GM20431 (cell line): ENCODE measurements around the gene MAST4.
"Not testable (repeated sequence)": the region's sequence is repeated elsewhere in the genome, so short reads cannot be mapped to it uniquely, and the experiment has no call there.

Experiments used
- in situ Hi-C: fragments of 300-500 bp; cut with MseI, MboI; formaldehyde crosslinking; loops from one replicate; pipeline ENCODE4 v1.15.0; 2020; ENCODE audit warnings: low sequenced_read_pairs; ENCODE audit not compliant: unreplicated experiment

MAST4 gene

DNA sequence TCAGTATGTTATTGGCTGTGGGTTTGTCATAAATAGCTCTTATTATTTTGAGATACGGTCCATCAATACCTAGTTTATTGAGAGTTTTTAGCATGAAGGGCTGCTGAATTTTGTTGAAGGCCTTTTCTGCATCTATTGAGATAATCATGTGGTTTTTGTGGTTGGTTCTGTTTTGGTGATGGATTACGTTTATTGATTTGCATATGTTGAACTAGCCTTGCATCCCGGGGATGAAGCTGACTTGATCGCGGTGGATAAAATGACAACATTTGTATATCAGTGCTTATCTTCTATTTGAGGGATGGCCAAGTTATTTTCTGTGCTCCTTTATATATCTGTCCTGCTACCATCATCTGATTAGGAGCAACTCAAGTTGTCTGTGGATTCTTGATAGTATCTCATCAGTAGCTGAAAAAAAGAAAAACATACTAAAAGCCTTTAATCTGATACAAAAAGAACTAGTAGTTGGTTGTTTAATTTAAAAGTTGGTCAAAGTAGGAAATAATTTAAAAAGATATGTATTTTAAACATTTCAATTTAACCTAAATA, 531.2 kb downstream of the MAST4 start:
- in situ Hi-C loops, result not testable (repeated sequence)

DNA sequence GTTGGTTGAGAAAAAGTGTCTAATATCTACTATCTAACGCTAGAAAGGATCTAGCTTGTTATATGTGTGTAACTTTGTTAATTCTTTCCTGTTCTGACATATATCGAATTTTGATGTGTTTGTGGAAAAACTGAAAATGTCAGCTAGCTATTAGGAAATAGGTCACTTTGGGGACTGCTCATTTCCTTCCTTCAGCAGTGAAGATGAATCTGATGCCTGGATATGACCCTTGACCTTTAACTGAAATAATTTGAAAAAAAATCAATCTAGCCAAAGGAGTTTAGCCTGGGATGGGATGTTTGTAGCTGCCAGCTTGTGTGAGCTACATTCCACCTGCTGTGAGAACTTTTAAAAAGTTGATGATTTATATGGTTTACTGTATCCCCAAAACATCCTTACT, 533.6 kb downstream of the MAST4 start:
- in situ Hi-C loops, result no loop called here

DNA sequence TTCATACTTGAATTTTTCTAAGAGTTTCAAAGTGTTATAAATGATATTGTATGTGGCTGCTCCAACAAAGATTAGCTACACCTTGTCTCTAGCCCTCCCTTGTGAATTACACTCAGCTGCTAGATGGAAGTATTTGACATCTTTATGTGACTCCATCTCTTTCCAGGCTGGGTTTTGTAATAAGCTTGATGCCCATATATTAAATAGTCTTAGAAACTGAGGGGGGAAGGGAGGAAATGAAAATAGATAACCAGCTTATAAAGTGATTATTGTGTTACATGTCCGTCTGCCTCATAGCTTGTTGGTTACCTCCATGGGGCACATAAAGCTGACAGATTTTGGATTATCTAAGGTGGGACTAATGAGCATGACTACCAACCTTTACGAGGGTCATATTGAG, 537.0 kb downstream of the MAST4 start:
- in situ Hi-C loops, result no loop called here

DNA sequence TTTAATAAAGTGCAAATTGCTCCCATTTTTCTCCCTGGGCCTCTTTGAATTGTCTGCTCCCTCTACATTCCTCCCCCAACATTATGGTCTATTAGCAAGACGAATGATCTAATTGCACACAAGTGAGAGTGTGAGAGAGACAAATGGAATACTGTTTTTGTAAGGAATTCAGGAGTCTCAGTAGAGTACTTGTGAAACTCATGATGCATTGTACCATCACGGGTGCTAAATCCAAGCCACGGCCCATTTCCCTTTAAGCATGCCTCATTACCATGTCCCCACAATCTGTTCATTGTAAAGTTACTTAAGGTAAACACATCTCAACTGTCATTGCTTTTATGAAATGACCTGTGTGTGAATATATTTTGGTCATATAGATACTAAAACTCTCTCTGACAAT, 537.6 kb downstream of the MAST4 start:
- in situ Hi-C loops, result no loop called here

DNA sequence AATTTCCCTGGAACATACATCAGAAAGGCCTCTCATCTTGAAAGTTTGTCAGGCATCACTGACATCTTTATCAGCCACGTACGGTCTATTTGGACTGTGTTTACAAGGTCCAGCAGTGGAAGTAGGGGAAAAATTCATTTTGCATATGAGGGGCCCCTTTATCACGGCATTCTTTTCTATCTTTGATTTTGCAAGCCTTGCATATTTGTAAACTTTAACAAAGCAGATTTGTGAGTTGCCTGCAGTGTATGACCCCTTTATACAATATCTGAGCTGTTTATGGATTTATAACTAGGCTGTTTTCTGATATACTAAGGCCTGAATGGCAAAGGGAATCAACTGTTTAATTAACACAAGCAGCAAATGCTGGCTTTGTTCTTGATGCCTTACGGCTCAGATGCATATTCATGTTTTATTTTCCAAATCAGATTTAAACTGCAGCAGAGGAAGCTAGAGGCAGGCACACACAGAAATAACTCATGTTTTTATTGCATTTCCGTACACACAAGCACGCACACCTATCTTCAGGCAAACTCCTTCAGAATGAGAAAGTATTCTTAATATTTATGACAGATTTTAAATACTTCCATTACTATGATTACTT, 539.3 kb downstream of the MAST4 start:
- in situ Hi-C loops, result no loop called here

DNA sequence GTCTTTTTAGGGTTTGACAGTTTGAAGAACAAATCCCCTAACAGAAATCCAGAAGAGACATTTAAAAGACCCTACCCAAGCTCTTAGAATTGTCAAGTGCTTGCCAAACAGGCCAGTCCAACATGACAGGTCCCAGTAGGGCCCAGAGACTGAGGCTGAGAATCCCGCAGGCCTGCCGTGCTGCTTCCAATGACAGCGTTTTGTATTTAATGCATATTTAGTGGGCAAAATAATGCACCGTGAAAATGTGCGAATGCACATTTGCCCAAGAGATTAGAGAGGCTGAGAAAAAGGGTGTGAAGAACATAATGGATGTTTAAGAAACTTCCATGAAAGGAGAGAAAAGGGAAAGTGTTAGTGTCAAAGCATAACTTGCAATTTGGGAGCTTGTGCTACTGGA, 542.8 kb downstream of the MAST4 start:
- in situ Hi-C loops, result no loop called here

DNA sequence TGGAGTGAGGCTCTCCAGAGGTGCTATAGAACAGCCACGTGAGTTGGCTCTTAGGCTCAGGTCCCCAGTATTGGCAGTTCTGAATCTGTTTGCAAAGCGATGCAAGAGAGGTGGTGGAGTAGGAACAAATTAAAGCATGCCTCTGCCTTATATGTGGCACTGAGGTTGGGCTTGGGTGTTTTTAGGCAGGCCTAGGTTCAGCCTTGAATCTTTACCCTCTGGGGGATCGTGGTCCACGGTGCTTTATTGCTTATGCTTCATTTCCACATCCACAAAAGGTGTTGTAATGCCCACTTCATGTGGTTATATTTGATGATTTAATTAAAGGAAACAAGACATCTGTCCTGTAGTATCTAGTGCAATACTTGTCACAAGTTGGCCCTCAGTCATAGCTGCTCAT, 544.2 kb downstream of the MAST4 start:
- in situ Hi-C loops, result no loop called here

DNA sequence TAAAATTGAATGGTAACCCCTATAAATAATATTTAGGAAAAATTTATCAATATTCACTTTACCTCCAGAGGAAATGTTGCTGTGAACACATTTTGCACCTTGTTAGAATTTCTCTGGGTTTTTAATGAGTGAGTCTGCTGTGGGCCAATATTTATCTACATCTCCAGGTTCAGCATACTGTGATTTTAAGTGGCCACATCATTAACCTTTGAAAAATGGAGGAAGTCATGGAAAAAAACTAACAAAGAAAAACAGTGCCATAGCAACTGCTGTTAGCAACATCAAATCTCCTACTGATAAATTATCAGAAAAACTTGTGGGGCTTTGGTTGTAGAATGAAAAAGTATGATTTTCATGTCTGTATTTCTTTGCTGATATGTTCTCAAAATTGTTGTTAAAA, 545.5 kb downstream of the MAST4 start:
- in situ Hi-C loops, result no loop called here

DNA sequence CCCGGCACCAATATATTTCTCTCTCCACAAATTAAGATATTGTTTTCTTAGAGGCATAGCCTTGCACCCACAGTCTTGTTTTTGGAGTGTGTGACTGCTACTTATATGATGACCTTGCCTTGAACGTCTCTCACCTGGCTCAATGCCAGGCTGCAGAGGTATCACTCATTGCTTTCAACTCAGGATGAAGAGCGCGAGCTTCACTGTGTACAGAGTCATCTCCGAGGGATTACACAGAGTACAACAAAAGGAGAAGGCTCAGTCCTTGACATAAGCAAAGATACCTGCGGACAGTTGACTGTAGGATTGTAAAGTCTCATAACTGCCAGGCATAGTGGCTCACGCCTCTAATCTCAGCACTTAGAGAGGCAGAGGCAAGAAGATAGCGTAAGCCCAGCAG, 546.6 kb downstream of the MAST4 start:
- in situ Hi-C loops, result no loop called here

DNA sequence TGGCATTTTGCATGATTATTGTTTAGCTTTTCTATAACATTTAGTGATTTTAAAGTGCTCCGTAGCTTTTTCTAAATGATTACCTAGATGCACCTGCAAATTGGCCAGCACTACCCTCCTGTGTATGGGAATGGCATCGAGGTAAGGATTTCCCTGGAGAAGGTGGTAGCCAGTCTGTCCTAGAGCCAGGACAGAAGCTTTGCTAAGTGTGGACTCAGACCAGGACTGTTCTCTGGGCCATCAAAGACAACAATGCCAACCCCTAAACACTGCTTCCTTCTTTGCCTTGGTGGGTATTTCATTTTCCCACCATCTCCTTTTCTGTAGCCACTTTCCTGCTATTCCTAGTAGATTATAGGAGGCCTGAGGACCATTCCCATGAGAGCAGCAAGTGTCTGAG, 547.4 kb downstream of the MAST4 start:
- in situ Hi-C loops, result no loop called here

DNA sequence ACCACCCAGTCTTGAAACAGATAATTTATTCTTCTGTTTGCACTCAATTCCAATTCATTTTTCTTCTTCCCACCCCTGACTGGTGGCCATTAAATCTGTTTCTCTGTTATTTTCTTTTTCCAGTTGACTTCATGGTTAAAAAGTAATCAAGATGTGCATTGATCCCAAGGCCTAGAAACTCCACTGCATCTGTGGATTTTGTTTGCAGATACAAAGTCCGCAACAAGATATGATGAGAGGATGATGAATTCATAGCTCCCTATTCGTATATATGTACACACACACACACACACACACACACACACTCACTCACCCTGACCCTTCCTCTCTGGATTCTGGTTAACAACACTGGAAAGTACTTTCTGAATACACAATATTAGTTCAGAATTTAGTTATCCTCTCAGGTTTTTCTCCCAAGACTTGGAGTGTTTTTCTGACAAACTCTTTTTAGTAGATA, 548.0 kb downstream of the MAST4 start:
- in situ Hi-C loops, result no loop called here

DNA sequence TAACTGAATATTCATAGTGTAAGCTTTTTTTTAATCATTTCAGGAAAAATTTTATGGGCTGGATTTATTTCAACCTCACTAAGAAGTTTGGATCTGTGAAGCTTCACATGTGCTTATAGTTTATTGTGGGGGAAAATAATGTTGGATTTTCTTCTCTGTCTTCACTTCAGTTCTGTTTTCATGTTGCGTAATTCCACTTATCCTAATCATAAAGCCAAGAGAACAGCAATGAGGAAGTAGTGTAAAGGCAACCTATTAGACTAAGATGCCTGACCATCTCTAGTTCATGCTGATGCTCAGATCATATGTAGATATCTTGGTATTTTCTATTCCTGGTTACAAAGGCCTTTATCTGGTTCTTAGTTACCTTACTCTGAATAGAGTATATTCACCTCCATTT, 550.4 kb downstream of the MAST4 start:
- in situ Hi-C loops, result no loop called here

DNA sequence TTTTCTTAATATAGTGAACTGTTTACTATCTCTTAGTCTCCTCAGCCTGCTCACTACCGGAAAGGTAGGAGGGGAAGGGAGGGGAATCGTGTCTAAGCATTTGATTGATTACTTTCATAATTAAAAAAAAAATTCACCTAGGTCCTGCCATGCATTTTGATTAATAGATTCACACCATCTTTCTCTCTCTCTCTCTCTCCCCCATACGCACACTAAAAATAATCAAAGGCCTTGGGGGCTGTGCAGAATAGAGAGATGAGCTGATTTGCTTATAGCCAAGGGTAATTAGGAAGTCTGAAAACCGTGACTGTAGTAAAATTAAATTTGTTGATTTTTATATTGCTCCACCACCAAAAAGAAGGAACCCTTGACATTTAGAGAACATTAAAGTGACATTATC, 550.8 kb downstream of the MAST4 start:
- in situ Hi-C loops, result no loop called here

DNA sequence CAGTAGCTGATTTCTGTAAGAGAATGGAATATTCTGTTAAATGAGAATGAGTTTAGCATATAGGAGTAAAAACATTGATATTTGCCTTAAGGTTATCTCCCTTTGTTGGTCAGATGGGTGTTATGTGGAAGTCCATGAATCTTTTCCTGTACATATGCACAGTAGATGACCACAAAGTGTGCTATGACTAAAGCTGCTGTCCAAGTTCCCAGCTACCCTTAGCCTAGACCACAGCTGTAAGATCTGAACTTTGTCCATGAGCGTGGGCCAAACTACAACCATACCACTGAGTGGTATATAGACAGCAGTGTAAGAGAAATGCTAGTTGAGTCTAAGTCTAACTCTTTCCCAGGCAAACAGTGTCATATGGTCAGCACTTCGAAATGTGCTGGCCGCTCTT, 551.6 kb downstream of the MAST4 start:
- in situ Hi-C loops, result no loop called here

DNA sequence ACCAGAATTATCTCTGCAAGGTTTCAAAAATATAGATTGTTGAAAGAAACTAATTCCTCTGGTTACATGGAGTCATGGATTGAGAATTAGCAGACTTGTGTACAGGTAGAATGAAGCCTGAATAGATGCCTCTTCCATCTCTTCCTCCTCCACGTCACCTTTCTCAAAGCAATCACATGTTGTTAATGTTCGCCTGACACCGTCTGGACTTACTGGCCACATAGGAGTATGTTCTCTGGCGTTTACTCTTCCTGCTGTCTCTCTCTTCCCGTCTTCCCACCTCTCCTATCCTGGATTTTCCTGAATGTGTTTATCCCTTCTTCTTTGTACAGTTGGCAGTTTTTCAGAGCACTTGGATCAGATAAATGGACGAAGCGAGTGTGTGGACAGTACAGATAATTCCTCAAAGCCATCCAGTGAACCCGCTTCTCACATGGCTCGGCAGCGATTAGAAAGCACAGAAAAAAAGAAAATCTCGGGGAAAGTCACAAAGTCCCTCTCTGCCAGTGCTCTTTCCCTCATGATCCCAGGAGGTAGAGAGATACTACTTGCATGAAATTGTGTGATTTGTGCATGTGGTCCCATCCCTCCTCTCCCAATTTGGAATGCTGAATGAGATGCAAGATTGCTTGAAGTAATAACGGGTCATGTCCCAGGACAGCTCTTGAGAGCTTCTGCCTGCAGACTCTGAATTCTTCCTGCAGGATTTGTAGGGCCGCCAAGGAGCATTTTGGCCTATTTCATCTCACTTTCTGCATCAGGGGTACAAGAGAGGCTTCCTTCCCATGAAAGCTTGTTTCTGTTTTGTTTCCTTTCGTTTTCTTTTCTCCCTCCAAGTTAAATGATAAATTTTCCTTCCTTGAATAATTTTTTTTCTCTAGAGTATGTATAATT, 553.1 kb downstream of the MAST4 start:
- in situ Hi-C loops, result no loop called here

DNA sequence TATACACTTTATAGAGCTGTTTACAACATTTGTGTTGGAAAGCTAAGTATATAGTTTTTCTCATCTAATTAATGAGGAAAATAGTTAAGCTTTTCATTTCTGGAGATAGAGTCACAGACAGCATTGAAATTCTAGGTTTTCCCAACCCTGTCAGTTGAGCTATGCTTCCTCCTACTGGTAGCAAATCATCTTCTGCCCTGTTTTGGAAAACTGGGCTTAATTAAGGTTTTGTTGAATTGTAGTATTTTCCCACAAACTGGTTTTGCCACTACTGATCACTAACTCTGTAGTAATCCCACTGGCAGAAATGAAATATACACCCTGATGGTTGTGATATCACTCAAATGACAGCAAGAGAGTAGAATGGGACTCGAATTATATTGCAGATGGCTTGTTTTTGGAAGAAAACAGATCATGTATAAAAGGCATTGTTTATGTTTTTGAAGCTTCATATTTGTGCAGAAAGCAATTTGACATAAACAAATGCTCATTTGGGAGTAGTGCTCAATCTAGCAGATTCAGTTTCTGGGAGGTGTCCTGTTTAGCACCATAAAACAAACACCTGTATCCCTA, 553.8 kb downstream of the MAST4 start:
- in situ Hi-C loops, result loop anchor here (10.0 kb wide), 1 partner anchor 65 kb away; no protein-coding TSS in a partner anchor

DNA sequence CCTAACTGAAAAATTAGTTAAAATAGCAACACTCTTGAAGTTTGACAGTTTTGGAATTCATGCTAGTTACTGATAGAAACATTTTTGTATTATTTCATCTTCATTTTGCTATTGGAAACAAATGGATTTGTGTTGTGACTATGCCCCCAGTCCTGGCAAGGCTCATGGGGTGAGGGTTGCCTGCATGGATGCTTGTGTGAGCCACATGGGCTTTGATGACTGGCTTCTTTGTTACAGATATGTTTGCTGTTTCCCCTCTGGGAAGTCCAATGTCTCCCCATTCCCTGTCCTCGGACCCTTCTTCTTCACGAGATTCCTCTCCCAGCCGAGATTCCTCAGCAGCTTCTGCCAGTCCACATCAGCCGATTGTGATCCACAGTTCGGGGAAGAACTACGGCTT, 556.2 kb downstream of the MAST4 start:
- in situ Hi-C loops, result loop anchor here (10.0 kb wide), 1 partner anchor 62 kb away; no protein-coding TSS in a partner anchor

DNA sequence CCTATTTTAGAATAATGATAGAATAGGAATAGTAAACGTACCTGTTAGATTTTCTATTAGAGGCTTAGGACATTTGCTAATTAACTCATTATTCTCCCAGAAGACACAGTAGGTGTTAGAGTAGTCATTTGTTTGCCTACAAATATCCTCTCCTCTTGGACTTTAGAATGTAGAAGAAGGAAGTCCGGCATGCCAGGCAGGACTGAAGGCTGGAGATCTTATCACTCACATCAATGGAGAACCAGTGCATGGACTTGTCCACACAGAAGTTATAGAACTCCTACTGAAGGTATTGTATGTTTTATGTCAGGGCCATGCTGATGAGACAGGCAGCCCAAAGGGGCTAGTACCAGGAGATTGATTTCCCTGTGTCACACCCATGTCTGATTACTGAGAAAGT, 557.1 kb downstream of the MAST4 start:
- in situ Hi-C loops, result loop anchor here (10.0 kb wide), 1 partner anchor 62 kb away; no protein-coding TSS in a partner anchor

DNA sequence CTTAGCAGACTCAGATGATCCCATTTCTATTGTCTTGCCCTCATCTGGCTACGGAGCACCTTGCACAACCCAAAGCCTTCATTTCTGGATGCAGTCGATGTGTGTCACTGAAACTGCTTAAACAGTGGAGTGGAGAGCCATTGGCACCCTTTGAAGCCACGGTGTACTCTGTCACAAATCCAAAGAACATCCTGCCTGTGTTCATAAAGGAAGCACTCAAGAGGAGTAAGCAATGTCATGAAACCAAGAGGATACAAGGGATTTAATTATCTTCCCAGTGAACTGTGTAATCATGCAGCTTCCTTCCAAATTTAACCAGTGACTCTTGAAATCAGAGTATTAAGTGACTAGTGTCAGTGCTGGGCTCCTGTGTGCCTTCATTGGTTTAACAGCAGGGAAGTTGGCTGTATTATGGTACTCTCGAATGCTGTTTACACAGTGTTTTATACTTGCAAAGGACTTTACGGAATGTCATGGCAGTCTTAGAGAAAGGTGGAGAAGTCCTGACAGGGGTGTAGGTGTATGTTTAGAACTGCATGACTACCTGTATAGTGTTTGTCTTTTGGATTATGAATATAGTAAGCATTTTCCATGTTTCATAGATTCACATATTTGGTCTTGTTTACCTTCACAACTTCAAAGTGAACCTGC, 558.5 kb downstream of the MAST4 start:
- in situ Hi-C loops, result loop anchor here (10.0 kb wide), 1 partner anchor 60 kb away; no protein-coding TSS in a partner anchor

DNA sequence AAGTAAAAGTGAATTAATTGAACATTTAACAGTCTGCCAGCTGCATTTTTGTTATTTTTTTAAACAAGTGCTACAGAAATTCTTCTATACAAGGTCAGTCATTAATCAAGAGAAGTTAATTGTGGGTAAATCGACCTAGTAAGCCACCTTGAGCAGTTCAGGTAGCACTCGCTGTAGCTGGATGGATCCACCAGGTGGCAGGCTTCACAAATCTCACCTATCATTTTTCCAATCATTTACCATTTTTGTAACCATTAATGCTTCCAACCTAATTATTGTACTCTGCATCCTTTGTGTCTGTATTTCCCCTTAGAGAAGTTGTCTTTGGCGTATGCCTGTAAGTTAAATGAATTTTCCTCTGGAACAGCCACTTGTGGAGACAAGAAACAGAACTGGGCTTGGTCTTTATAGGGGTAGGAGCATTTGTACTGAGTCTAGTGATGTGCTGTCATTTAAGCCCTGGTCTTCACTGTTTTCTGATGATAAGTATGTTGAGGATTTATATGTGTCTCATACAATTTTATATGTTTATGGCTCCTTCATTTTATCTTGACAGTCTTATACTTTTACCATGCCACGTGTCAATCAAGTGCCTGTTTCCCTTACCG, 560.9 kb downstream of the MAST4 start:
- in situ Hi-C loops, result loop anchor here (10.0 kb wide), 1 partner anchor 58 kb away; no protein-coding TSS in a partner anchor
